GM18858 (cell line): ENCODE results near the gene ALOX15.
"Not testable (repeated sequence)": the region's sequence is repeated elsewhere in the genome, so short reads cannot be mapped to it uniquely, and the experiment has no call there.

Experiments used
- ATAC-seq: cut with Tn5 transposase; IDR thresholded peaks from one replicate; pipeline ENCODE4 v1.9.1; 2021; ENCODE audit not compliant: unreplicated experiment

Gene ALOX15

DNA sequence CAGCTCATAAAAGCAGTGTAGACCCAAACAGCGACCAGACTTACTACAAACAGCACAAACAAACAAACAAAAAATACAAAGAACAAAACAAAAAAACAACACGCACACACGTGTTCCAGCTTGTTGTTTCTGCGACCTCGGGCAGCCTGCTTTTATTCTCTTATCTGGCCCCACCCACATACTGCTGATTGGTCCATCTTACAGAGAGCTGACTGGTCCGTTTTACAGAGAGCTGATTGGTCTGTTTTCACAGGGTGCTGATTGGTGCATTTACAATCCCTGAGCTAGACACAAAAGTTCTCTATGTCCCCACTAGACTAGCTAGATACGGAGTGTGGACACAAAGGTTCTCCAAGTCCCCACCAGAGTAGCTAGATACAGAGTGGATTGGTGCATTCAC lies 14.5 kb upstream of the ALOX15 start:
- ATAC-seq = not testable (repeated sequence)

DNA sequence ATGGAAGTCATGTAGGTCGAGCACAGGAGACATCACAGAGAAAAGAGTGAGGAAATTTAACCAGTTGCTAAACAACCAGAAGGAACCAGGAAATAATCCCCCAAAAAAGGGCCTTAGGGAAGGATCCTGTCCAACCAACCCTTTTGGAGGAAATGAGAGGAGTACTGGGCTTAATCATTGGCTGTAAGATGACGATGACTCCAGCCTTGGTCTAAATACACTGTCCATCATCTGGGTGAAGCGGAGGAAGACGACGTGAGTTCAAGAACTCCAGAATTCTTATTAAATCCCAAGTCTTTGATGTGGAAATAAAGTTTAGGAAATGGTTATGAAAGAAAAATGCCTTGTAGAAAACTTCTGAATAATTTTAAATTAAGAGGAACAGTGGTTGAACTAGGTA lies 11.5 kb upstream of the ALOX15 start:
- ATAC-seq = no peak

DNA sequence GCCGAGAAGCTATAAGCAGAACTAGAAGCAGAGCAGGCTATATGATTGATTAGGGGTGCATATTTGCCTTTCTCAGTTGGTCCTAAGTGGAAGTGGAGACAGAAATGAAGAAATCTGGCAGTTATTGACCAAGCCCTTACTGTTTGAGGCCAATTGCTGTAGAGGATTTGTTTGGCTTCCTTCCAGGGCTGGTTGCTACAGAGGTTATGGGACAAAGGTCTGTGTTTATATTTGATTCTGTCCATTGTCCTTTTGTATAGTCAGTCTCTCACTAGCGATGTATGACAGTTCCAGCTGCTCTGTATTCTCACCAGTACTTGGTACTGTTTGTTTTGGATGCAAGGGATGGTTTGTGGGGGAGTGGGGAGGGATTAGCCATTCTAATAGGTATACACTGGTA lies 7.3 kb upstream of the ALOX15 start:
- ATAC-seq = no peak

DNA sequence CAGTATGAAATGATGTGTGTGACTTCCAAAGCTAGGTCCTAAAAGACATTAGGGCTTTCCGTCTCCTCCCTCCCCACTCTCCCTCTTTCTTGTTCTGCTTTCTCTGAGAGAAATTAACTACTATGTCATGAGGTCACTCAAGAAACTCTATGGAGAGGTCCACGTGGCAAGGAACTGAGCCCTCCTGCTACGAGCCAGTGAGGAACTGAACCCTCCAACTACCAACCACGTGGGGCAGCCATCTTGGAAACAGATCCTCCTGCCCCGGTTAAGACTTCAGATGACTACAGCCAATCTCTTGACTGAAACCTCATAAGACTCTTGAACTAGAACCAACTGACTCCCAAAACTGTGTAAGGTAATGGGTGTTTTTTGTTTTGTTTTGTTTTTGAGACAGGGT lies 4.2 kb upstream of the ALOX15 start:
- ATAC-seq = no peak

DNA sequence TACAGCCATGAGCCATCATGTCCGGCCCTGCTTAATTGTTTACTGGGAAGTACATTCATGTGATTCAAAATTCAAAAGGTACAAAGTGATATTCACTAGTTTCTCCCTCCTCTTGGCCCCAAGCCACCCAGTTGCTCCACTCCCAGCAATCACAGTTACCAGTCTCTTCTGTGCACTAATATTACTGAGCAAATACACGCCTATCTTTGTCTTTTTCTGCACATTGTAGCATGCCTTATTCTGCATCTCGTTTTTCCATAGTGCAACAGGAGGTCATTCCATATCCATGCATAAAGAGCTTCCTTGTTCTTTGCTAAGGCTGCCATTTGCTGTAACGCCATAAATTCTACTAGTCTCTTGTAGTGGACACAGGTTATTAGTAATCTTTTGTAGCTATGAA lies 2.2 kb upstream of the ALOX15 start:
- no peak for ATAC-seq

DNA sequence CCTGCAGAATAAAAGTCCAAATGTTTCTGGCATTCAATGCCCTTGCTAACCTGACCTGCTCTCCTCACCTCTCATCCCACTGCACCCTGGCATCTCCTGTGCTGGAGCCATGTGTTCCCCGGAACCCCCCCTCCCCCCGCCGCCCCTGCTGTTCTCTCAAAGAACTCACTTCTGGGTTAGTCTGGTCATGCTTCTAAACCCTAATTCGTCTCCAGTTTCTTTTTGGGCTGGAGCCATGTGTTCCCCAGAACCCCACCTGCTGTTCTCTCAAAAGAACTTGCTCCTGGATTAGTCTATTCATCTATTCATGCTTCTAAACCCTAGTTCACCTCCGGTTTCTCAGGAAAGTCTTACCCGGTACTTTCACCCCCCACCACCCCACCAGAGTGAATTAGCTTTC lies 808 bp upstream of the ALOX15 start:
- no peak for ATAC-seq

DNA sequence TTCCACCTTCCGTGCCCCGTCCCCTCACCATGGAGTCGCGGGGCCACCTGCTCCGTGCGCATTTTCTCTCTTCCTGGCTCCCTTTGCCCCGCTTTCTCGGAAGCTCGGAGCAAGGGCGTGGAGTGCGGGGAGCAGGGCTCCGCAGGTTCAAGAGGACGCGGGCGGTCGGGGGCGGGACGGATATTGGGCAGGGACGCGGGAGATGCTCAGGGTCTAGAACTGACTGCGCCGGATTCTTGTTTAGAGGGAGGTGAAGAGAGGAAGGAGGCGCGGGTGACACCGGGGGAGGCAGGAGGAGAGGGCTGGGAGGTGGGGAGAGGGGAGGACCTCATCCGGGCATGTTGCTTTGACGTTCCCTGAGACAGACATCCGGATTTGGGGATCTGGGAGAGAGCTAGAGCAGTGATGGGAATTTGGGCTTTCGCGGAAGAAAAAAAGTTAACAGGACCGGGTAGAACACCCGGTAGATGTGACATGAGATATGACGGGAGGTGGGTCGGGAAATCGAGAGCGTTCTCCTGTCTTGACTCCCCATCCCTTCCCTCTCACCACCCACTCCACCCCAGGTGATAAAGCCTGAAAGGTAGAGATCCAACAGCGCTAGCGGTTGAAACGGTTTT lies 799 bp downstream of the ALOX15 start:
- not testable (repeated sequence) for ATAC-seq

DNA sequence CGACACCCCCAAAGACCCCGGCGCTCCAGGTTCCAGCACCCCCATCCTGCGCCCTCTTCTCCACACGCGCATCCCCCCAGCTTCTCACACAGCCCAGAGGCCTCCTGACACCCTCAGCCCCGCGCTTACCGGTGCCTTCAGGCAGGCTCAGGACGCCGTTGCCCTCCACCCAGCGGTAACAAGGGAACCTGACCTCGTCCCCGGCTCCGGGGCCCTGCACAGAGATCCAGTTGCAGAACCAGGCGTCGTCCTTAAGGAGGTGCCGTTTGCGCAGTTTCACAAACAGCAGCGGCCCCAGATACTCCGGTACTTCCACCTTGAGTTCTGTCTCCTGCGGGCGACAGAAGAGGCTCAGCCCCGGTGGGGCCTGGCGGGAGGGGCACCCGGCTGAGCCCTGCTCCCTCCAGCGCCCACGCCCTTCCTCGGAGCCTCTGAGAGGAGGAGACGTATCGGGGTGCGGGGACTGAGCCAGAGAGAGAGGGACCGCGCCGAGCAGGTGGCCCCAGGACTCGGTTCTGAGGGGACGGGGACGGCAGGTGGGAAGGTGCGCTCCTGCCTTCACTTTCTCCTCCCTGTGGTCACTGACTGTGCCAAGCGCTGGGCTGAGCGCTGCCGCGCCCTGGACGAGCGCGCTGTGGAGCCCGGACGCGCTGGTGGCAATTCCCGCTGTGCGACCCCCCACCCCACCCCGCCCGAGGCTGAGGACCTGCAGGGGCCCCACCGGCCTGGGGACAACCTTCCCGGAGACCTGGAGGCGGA lies 2.0 kb downstream of the ALOX15 start:
- ATAC-seq = not testable (repeated sequence)

DNA sequence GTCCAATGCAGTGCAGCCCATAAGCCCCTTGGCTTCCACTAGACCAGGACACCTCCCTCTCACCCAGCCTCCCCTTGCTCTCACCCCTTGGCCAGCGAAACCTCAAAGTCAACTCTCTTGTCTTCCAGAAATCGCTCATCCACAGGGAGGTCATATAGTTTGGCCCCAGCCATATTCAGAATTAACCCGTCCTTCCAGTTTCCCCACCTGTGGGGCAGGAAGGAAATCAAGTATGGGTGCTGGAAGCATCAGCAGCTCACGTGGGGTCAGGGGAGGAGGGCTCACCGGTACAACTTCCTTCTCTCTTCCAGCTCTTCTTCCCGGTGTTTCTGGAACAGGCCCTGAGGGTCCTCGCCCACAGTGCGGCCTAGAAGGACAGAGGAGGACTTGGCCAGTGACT lies 2.7 kb downstream of the ALOX15 start:
- not testable (repeated sequence) for ATAC-seq

DNA sequence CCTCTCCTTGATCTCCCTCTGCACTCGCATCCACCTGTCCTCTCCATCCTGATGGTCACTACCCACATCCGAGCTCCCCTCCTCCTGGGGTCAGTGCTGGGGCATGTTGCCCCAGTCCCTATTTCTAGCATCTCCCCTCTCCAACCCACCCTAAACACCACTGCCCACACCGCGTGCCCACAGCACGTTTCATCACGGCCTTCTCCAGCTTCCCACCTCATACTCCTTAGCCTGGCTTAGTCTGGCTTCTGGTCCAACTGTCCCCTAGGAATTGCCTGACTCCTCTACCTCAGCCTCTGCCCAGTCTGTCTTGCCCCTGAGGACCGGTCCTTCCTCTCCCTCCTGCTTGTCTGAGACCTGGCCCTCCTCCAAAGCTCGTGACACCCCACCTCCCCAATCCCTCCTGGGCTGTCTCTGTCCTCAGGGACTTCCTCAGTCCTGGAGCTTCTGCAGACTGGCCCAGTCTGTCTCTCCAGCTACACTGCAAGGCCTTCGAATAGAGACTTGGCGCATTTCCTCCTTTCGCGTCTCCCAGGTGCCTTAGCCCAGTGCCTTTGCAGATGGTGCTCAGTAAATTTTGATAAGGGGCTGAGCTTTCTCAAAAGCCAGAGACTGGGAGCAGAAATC lies 4.9 kb downstream of the ALOX15 start:
- no peak for ATAC-seq

DNA sequence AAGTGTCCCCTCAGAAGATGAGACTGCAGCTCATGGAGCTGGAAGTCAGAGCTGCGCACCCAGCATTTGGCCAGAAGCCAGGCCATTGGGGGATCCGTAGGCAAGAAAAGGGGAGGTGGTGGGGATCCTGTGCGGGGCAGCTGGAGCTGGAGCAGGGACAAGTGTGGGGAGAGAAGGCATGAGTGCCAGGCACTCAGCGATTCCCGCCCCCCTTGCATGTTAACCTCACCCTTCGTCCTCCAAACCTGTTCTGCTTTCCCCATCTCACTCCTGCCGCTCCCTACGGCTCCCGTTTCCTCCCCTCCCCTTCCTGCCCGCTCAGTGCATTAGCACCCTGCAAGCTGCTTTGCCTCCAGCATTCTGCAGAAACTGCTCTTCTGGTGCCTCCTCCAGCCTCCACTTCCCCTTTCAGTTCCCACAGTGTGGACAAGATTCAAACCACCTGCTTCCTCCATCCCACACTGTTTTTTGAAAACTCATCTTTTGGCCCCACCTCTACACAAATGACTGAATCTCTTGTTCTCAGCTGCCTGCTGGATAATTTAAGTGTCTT lies 5.6 kb downstream of the ALOX15 start:
- peak; percentile 38 for ATAC-seq

DNA sequence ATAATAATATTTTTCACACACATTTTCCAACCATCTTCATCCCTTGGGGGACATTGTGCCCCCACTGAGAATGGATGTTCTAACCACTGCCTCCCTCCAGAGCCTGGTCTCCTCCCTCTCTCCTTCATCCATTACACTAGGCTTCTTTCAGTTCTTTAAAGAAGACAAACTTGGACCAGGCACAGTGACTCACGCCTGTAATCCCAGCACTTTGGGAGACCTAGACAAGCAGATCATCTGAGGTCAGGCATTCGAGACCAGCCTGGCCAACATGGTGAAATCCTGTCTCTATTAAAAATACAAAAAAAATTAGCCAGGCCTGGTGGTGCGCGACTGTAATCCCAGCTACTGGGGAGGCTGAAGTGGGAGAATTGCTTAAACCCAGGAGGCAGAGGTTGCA lies 6.5 kb downstream of the ALOX15 start:
- ATAC-seq = no peak

DNA sequence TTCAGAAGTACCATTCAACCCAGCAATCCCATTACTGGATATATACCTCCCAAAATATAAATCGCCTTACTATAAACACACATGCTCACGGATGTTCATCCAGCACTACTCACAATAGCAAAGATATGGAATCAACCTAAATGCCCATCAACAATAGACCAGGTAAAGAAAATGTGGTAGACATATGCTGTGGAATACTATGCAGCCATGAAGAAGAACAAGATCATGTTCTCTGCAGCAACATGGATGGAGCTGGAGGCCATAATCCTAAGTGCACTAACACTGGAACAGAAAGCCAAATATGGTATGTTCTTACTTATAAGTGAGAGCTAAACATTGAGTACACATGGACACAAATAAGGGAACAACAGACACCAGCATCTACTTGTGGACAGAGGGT lies 7.8 kb downstream of the ALOX15 start:
- ATAC-seq = no peak

DNA sequence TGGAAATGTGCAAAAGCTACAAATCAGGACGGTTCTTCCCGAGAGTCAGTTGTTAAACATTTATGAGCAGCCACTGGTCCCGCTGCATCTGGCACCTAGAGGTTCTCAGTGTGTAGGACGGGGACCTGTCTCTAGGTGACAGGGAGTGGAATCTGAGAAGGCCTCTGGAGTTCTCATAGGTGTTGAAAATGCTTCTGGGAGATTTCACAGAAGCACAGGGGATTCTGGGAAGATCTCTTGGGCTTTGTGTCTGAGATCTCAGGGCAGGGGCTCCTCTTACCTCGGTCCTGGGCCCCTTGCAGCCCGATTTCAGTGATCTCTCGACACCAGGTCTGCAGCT lies 8.9 kb downstream of the ALOX15 start:
- ATAC-seq = no peak

DNA sequence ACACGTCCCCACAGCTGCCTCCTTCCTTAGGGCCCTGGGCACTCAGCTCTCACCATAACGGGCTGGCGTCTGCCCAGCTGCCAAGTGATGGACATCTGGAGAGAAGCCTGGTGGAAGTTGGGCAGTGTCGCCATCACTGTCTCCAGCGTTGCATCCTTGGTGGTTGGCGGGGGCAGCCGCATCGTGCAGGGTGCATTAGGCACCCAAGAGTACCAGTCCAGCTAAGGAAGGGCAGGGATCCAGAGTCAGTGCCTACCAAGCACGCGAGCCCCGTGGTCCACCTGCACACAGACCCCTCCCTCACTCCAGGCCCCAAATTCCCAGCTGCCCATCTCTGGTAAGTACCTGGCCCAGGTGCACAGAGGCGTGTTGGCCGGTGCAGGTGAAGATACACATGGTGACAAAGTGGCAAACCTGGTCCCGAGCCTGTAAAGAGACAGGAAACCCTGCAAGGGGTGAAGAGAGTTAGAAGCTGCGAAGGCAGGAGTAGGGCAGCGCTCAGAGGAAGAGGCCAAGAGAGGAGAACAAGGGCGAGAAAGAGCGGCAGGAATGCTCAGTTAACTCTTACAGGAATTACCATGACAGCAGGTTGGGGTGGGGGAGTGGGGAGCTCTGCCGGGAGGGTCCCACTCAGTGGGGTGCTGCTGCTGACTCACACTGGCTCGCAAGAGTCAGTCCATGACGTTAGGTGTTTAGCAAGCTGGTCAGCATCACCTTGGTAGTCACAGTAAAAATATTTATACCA lies 9.5 kb downstream of the ALOX15 start:
- ATAC-seq = no peak

DNA sequence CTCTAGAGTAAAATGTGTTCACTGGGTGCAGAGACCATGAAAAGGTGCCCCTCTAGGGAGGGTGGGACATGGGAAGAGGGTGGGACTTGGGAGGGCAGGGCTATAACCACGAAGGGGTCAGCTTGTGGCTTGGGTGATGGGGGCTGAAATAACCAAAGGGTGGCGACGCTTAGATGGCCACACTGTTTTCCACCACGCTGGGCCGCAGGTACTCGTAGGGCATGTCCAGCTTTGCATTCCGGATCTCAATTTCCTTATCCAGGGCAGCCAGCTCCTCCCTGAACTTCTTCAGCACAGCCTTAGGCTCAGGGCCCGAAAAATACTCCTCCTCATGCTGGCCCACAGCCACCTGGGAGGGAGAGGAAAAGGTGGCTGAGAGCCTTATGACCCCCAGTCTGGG lies 10.0 kb downstream of the ALOX15 start:
- ATAC-seq = no peak

DNA sequence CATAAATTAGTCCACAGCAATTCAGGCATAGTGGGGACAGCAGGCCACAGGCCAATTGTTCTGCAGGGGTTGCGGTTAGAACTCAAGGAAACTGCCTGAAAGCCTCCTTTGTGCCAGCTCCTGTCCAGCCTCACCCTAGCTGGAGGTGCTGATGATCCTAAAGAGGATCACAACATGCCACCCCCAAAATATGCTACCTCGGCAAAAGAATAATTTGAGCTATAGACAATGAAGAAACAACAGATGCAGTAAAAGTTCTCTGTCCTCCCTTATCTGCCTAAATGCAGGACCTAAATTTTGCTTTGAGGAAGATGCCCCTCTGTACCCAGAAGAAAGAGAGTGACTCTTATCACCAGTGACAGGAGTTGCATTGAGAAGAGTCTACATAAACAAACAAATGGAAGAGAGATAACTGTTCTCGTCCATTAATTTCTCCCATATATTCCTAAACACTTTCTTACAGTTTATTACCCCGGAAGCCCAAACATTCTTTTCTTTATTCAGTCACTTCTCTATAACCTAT lies 14.7 kb downstream of the ALOX15 start:
- ATAC-seq = no peak

DNA sequence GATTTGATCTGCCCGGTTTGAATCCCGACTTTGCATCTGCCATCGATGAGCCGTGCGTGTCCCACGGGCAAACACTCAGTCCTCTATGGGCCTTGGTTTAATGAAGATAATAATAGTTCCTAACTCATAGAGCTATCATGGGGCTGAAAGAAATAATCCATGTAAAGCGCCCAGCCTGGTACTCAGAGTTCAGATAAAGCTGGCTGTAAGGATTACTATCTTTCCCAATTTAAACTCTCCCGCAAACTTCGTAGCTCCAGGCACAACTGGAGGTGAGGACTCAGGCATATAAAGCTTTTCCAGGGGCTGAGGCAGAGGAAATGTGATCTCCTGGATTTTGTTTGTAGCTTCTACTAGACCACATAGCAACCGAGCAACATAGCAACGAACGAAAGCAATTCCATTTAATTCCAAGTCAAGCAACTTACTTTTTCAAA lies 16.3 kb downstream of the ALOX15 start:
- ATAC-seq = no peak

DNA sequence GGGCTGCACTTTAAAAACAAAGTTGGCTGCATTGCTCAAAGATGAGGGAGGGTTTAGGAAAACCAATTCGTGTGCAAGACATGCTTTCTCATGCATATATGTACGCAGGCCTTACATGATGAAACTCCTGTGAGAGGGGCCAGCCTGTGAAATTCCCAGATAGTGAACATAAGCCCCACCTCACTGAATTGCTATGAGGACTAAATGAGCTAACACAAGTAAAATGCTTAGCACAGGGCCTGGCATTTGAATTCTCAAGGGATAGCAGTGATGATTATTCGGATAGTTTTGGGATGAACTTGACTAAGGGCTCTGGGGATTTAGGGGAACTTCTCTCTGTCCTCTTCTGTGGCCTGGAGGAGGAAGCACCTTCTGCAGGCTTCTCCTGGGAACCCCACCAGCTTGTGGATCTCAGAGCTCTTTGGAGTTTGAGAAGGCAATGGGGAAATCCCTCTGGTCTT lies 17.0 kb downstream of the ALOX15 start:
- ATAC-seq = not testable (repeated sequence)

DNA sequence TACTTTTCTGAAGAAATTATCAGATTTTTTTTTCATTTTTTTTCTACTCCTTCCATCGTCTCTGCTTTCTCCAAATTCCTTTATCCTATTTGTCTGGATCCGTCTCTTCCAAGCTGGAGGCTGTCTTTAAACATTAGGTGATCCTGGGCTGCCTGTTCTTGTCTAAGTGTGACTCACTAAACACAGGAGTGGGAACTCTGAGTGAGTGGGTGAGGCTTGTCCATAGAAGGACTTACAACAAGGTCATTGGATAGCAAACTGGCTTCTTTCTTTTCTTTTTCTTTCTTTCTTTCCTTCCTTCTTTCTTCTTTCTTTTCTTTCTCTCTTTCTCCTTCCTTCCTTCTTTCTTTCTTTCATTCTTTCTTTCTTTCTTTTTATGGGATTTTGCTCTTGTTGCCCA lies 18.2 kb downstream of the ALOX15 start:
- no peak for ATAC-seq

DNA sequence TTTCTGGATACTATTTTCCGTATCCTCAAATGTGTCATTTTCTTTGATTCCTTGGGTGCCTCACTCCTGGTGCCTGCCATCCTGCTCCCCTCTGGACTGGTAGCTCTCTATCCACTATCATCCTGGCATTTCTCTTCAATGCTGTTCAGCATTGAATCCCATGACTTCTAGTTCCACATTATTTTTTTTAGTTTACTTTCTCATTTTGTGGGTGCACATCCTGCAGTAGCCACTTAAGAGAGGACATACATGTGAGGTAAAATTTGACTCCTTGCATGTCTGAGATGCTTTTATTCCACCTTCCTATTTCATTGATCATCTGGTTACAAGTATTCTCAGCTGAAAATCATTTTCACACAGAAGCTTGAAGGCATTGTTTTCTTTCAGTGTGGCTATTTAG lies 19.1 kb downstream of the ALOX15 start:
- no peak for ATAC-seq
